SK-N-MC (cell line): ENCODE measurements around the gene FSD1L.

Source experiments
- EZH2 ChIP-seq: fragments of 200-600 bp; sonication (generic); IDR thresholded peaks from one replicate; pipeline ENCODE4 v1.6.1; 2017; ENCODE audit warnings: antibody characterized with exemption
- POLR2AphosphoS5 ChIP-seq: IDR thresholded peaks from 2 replicates; pipeline ENCODE4 v1.6.1; 2012; ENCODE audit warnings: mild to moderate bottlenecking, low read depth, low read length, borderline replicate concordance

GRCh38 chr9:105501414-105501813 is 53.6 kb downstream of the FSD1L start:
- no peak for TF ChIP-seq POLR2AphosphoS5
- no peak for TF ChIP-seq EZH2
